GM11168 (cell line): ENCODE measurements around the gene ZBTB42.
"Not testable (repeated sequence)": the region's sequence is repeated elsewhere in the genome, so short reads cannot be mapped to it uniquely, and the experiment has no call there.

Experiments used
- in situ Hi-C: fragments of 300-500 bp; cut with MboI; formaldehyde crosslinking; loops from one replicate; pipeline ENCODE4 v1.12.0; 2022; ENCODE audit warnings: low sequenced_read_pairs; ENCODE audit not compliant: unreplicated experiment

The ZBTB42 gene

GRCh38 chr14:104826189-104826860, 25.4 kb downstream of the ZBTB42 start:
- in situ Hi-C loops: no loop called here

DNA sequence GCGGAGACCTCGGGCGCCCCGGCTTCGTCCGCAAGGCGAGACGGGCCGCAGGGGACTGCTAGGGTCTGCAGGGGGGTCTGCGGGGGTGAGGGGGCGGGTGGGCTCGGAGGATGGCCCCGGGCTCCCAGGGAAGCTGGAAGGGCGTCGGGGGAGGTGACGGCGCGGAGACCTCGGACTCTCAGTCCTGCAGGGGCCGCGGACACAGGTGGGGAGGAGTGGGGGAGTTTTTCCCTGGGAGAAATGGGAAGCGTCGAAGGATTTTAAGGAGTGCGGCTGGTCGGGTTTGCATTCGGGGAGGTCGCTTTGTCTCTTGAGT, 25.9 kb downstream of the ZBTB42 start:
- in situ Hi-C loops: no loop called here

GRCh38 chr14:104827177-104828055, 26.5 kb downstream of the ZBTB42 start:
- in situ Hi-C loops: no loop called here

GRCh38 chr14:104830781-104831180, 29.9 kb downstream of the ZBTB42 start:
- in situ Hi-C loops: no loop called here

- in situ Hi-C loops: not testable (repeated sequence)
Measured at GRCh38 chr14:104836171-104836935, 35.5 kb downstream of the ZBTB42 start.

DNA sequence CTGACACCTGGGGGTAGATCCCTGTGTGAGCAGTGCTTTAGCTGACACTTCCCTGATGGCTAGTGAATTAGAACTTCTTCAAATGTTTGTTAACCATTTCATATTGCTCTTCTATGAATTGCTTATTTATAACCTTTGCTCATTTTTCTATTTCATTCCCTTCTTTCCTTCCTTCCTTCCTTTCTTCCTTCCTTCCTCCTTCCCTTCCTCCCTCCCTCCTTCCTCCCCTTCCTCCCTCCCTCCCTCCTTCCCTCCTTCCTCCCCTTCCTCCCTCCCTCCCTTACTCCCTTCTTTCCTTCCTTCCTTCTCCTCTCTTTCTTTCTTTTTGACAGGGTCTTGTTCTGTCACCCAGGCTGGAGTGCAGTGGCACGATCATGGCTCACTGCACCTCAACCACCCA, 40.8 kb downstream of the ZBTB42 start:
- in situ Hi-C loops: no loop called here

DNA sequence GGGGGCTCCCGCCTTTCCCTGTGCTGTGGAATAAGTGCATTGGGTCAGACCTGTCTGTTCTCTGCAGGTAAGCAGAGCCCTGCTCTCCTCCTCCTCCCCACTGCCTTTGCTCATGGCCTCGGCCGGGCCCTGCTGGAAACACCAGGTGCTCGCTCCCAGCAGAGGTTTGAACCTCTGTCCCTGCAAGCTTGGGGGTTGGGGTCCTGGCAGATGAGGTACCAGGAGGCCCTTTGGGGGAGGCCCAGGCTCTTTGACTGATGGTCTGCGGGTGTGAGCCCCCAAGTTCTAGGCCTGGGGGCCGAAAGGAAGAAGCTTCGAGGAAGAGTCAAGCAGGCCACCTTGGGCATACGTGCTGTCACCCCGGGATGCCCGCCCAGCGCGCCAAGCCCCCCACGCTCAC, 42.1 kb downstream of the ZBTB42 start:
- in situ Hi-C loops: no loop called here

GRCh38 chr14:104843442-104844305, 42.8 kb downstream of the ZBTB42 start:
- in situ Hi-C loops: no loop called here

GRCh38 chr14:104844306-104845032, 43.6 kb downstream of the ZBTB42 start:
- in situ Hi-C loops: no loop called here

- in situ Hi-C loops: no loop called here
Measured at GRCh38 chr14:104845033-104845666, 44.2 kb downstream of the ZBTB42 start.

GRCh38 chr14:104845834-104846441, 45.0 kb downstream of the ZBTB42 start:
- in situ Hi-C loops: no loop called here

GRCh38 chr14:104852280-104852663, 51.4 kb downstream of the ZBTB42 start:
- in situ Hi-C loops: no loop called here
